GM12873 (cell line): Measurements from ENCODE around the gene CREB5.

Experiments used
- CTCF ChIP-seq: IDR thresholded peaks from 2 replicates; pipeline ENCODE4 v1.5.1; 2012; ENCODE audit warnings: low read depth, mild to moderate bottlenecking, moderate library complexity, low read length, control low read depth; ENCODE audit not compliant: insufficient read depth; ENCODE audit errors: missing control alignments

The CREB5 gene

DNA sequence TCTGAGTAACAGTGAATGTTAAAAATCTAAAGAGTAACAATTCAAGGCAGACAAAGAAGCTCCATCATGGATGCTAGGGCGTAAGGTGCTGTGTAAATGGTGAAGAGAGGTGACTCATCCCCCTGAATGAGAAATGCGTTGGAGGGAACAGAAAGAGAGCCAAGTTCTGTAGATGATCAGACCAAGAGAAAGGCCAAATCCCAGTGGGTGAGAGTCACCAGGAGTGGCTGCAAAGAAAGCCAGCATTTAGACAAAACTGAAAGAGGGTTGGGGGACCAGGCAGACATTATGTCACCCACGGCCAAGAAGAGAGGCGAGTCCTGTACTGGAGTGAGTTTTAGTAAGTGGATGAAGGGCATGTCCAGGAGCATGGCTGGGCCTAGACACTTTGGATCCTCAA lies 392.7 kb downstream of the CREB5 start:
- TF ChIP-seq CTCF, result no peak

DNA sequence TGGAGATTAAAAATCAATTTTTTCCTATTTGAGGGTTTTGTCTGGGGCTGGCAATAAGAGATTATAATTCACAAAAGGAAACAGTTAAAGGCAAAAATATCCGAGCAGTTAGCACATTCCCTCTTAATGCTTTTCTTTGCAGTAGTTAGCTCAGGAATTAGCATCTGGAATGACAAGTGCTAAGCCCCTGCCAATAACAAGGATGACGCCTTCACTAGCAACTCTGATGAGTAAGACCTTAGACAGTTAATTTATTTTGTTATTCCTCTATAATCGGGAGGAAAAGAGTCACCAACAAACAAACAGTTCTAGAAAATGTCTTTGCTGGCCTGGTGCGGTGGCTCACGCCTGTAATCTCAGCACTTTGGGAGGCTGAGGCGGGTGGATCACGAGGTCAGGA lies 394.5 kb downstream of the CREB5 start:
- TF ChIP-seq CTCF, result no peak

DNA sequence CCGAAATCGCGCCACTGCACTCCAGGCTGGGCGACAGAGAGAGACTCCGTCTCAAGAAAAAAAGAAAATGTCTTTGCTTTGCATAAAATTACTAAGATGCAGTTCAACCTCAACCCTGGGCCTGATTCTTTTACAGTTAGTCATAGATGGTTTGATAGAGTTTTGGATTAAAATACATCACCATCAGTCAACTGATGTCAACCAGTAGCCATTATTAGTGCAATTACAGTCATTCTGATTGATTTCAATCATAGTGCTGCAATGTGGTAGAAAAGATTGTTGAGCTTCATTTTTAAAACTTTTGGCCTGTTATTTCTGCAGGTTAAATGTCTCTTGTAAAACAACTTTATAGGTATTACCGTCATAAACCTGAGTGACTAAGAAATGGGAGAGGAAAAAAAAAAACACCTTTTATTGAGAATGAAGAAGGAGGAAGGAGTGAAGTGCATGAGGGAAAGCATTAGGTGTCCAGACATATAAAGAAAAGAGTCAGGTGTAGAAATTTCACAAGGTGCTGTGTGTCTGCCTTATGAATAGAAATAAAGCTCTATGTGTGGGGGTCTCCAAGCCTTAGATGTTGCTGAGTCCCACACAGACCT lies 395.2 kb downstream of the CREB5 start:
- no peak for TF ChIP-seq CTCF

DNA sequence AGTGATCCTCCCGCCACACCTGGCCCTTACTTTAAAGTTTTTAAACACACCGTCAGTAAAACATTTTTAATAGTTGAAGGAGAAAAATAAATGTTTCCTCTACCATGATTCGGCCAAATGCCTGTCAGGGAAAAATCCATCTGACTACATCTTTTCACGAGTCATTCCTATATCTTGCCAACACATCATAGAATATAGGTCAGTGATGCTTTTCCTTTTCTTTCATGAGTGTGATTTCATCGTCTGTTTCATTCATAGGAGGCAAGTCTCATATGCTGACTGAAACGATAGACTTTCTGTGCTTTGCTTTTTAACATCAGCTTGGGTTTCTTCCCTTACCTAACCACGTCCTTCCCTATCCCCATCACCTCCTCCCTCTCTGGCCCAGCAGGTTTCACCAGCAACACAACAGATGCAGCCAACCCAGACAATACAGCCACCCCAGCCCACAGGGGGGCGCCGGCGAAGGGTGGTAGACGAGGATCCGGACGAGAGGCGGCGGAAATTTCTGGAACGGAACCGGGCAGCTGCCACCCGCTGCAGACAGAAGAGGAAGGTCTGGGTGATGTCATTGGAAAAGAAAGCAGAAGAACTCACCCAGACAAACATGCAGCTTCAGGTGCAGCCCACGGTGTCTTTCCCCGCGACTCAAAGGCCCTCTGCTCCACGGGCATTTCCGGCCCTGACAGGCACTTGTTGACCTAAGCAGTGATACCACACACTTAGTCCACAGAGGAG lies 396.6 kb downstream of the CREB5 start:
- TF ChIP-seq CTCF, result peak; percentile 5

GRCh38 chr7:28811008-28811407 lies 398.7 kb downstream of the CREB5 start:
- no peak for TF ChIP-seq CTCF

DNA sequence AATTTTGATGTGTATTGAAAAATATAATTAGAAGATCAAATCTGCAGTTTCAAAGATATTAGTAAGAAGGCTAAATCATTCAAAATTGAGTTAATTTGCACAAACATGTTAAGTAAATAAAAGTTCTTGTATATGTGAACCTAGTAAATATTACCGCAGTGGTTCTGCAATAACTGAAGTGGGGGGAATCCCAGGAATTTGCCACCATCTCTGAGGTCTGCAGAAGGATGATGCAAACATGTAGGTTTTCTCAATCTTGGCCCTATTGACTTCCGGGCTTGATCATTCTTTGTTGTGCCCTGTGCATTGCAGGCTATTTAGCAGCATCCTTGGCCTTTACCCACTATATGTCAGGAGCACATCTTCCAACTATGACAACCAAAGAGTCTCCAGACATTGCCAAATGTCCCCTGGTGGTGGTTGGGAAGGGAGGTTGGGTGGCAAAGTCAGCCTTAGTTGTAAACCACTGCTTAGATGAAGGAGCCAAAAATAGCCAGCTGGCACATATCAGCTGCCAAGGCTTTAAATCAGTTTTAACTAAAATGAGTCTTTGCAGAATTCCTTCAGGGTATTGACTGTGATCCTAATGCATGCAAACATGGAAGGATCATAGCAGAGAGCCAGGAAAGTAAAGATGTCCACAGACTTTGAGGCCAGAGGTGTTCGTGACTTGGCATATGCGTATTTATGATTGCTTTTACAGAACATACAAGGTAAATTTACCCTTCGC lies 399.5 kb downstream of the CREB5 start:
- TF ChIP-seq CTCF, result no peak

DNA sequence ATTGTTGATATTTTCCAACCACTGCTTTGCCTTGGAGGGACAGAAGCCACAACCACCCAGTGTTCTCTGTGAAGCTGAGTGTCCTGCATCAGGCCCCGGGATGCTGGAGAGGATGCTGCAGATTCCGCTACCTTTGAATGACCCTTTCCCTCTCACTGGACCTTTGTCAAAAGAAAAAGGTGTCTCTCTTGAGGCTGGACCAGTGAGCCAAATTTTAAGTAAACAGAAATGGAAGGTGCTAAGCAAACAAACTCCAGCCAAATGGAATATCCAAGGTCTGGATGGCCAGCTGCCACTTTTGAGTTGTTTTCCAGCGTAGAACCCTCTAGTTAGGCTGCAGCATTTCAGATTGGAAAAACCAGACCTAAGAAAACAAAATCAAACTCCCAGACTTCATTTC lies 400.3 kb downstream of the CREB5 start:
- no peak for TF ChIP-seq CTCF
